Non-pigmented ciliary epithelial cell (primary cell): ENCODE data around the gene NEK10.

ENCODE experiments used
- DNase-seq: peaks from one replicate; pipeline ENCODE4 v3.0.0-alpha.2; 2010; ENCODE audit warnings: low read depth

The NEK10 gene

GRCh38 chr3:27108322-27108721 lies 260.9 kb downstream of the NEK10 start:
- DNase-seq, result no peak

GRCh38 chr3:27105904-27106303 lies 263.3 kb downstream of the NEK10 start:
- DNase-seq, result no peak

GRCh38 chr3:27097182-27097581 lies 272.0 kb downstream of the NEK10 start:
- no peak for DNase-seq

DNA sequence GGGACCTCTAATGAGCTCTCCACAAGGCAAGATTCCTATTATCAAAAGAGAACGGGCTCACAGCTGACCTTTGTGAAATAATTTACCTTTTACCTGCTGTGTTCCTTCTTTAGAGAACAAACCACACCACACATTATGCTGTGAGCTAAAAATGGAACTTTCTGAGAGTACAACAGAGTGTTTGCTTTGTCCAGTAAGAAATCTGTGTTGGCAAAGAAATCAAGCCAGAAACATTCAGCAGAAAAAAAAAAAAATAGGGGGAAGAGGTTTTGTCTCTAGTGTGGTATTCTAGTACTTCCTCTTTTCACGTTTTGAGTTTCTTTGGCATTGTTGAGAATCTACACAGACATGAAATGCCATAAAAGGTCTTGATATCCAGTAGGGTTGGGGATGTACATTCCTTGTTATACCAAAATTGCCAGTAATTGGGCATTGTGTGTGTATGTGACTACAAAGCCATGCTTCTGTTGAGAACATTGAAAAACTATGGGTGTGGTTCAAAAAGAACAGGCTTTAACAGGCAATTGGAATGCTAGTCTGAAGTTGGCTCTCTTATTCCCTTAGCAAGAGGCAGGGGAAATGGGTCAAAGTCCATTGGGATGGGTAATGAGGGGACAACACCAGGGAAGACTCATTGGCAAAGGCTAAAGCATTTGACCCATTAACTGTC lies 273.5 kb downstream of the NEK10 start:
- no peak for DNase-seq

DNA sequence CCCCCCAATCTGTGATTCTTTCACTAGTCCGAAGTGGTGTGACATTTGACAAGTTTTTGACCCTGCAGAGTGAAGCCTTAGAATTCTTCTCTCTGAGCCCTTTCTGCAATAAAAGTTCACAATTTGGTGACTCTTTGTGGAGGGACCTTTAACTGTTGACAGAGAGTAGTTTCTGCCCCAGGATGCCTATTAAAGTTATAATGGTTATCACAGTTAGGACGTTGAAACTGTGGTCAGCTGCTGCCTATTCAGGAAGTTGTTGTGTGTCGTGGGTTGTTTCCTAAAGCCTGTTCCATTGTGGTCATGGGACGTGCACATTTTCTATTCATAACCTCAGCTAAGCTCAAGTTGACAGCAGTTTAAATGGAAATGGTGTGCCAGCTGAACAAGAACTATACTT lies 274.5 kb downstream of the NEK10 start:
- DNase-seq, result no peak

- no peak for DNase-seq
These were observed 275.4 kb downstream of the NEK10 start for GRCh38 chr3:27093771-27094170.

DNA sequence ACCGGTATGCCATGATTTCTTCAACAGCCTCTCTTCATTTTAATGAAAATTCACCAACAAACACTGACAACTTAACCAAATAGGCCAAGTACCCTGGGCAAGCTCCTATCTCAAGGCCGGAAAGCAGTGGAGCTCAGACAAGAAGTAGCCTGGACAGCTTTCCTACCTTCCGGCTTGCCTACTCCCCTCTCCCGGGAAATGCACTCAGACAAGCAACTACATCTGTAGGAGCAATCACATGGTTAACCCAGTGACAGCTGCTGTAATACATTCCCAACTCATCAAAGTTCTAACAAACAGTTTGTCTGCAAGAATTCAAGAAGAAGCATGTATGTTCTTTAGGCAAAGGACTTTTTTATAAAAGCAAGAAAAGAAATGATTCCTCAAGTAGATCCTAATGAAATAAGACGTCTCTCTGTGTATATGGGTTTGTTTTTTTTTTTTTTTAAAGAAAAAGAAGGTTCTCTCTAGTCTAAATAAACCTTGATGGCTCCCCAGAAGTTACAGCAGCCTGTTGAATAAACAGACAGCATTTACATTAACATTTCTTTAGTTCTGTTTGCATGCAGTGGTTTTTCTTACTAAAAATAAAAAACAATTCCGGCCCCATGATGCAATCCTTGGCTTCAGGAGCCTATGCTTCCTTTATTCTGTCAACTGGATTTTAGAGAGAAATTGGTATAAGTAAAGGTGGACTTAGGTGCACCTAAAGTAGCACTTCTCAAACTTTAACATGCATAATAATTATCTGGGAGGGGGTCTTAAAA lies 278.7 kb downstream of the NEK10 start:
- DNase-seq, result no peak

DNA sequence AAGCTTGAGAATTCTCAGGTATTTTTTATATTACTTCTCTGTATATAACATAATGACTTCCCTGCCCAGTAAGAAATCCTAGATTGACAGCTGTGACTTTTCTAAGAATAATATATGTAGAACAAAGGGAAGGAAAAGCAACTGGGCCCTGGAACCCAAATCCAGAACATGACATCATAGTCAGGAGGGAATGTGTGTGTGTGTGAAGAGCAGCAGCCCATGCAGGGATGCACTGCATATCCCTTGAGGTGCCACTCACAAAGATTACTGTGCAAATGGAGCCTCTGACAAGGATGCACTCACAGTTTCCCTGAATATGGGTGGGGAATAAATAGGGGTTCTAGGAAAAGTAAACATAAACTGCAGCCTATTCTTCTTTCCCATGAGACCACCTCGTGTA lies 279.5 kb downstream of the NEK10 start:
- DNase-seq, result no peak

- no peak for DNase-seq
These were observed 280.1 kb downstream of the NEK10 start for GRCh38 chr3:27089068-27089467.

DNA sequence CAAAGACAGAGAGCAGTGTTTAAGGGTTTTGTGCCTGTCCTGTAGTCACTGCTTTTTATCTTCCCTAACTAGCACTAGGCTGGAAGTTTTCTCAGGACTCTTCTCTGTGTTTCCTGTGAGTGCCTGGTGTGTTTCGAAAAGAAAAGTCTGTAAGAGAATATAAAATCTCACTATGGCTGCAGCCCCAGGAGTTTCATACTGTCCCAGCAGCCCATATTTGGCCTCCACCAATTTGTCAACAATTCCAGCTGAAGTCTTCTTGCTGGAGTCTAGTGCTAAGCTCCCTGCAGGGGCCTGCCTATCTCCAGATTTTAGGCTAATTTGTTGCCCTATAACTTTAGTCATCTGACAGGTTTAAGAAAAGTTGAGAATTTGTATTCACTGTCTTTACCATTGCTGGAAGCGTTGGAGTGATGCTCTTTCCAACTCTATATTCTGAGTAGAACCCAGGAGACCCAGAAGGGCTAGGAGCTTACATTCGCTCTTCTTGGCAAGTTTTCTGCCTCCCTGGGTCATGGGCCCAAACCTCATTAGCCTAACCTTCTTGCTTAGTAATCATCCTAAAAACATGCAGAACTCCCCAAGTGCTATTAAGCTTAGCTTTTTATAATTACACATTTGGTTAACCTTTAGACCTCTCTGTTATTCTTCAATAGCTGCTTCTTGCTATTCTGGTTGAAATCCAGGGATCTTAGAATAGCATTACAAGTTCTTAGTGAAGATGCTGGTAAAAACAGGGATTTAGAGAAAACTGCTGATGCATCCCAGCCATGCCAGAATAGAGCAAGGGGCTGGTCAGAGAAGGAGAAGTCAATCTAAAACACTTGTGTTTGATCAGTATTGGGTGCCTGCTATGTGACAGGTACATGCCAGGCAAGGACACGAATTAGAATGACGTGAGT lies 283.1 kb downstream of the NEK10 start:
- no peak for DNase-seq

- DNase-seq, result no peak
These were observed 287.1 kb downstream of the NEK10 start for GRCh38 chr3:27081992-27082607.

GRCh38 chr3:27081566-27081965 lies 287.6 kb downstream of the NEK10 start:
- no peak for DNase-seq

GRCh38 chr3:27080258-27080525 lies 289.0 kb downstream of the NEK10 start:
- DNase-seq, result no peak

GRCh38 chr3:27079427-27080257 lies 289.5 kb downstream of the NEK10 start:
- DNase-seq, result no peak

DNA sequence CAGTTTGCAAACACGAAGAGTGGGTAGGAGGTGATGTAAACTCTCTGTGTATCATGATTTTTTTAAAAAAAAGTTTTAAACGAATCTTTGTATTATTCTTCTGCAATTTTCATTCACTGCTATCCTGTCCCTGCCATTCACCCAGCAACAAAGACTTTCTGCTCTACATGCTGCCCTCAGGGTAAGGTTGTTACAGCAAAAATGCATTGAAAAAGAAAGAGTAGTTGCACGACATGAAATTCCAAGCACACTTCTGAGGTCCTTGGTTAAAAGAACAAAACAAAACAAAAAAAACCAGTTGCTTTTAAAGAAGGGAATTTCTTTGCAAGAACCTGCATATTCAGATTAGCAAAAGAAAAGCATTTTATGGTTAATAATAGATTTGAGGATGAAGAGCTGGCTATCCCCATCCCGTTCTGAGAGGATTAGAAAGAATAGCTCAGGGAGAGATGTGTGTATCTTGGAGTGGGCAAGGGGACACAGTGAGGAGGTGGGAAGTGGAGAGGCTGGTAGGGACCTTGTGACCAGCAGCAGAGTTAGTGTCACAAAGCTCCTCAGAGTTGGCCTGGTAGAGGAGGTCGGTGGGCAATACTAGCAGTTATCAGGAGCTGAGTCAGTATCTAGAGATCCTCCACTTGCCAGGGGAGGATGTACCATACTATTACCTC lies 290.8 kb downstream of the NEK10 start:
- DNase-seq, result no peak

- no peak for DNase-seq
These were observed 292.2 kb downstream of the NEK10 start for GRCh38 chr3:27076815-27077630.

- DNase-seq, result no peak
These were observed 294.3 kb downstream of the NEK10 start for GRCh38 chr3:27074914-27075313.

DNA sequence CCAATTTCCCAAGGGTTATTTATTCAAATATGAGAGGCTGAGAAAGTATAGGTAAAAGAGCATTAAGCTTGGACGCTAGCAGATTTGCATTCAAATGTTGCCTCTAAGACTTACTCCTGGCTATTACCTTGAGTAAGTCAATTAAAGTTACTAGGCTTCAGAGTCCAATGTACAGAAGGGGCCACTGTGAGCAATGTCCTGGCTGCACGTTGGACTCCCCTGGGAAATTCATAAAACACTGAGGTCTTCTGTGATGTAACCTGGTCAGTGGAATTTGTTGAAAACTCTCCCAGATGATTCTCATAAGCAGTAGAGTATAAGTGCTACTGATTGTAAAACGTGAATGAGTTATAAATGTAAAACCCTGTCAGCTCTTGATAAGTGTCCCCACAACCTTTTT lies 295.3 kb downstream of the NEK10 start:
- no peak for DNase-seq

DNA sequence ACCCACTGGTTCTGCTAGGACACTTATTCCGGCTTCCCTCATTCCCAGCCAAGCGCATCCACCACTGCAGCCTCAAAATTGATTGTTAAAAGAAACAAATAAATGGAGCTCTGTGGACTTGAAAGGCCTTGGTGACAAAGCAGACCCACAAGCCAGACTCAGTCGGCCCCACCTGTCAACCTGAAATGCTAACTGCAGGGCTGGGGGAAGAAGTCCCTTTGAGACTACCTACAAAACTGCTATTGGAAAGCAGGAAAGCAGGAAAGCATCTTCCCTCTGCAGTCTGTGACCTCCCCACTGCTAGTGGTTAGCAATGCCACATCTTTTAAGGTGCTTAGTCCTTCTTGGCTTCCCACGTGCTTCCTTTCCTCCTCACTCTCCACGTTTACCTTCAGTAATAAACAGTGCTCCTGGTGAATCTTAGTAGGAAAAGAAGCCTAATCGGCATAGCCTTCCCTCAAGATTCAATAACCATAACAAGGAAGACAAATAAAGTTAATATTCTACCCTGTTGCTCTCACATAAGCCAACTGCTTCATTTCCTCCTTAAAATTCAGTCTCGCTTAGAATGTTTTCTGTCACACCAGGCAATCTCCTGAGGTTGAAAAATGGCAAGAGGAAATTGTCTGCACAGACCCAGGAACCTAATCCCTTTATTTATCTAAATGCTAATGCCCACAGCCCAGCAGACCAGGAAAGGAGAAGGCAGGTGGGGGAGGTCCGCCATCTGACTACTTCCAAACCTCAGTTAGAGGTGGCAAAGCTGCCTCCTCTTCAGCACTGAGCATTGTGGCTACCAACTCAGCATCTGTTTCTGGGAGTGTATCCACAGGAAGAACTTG lies 296.2 kb downstream of the NEK10 start:
- no peak for DNase-seq
